ENCODE measurements around the gene CASKIN2. TPM values are rescaled to one million over a fixed set of nuclear protein-coding genes. Genes with fewer than 3 reads are reported as not detected.
A peak's percentile ranks its signal among the peaks of the same experiment; 100 is the strongest.
"Not testable (repeated sequence)": the region's sequence is repeated elsewhere in the genome, so short reads cannot be mapped to it uniquely, and the experiment has no call there.

Gene CASKIN2
- total and polyA plus RNA-seq, 4 donors, result 4.0 to 63.4 (median 35.2) TPM

GRCh38 chr17:75524970-75525805 lies 9.9 kb upstream of the CASKIN2 start, which contains the start of gene LLGL2:
TSS of gene LLGL2 (plus strand) at chr17:75525697. CDS start at chr17:75543427, 17,730 bp downstream.
- Histone ChIP-seq H3K4me3 (ENCODE audit: low read length in 2 of 2) (peak within 1 kb of the TSS; percentile 56 to 57), H3K27me3 (ENCODE audit: control insufficient read depth in 1 of 2, insufficient read depth in 2 of 2, low read length in 1 of 2) (no peaks in the 10 kb centered on the region), H3K36me3 (ENCODE audit: control insufficient read depth in 1 of 2, insufficient read depth in 2 of 2, low read length in 1 of 2) (no peaks in the 10 kb centered on the region), H3K27ac (ENCODE audit: low read depth in 1 of 2, low read length in 2 of 2) (no peak within 1 kb of the TSS), H3K4me1 (ENCODE audit: control insufficient read depth in 1 of 2, insufficient read depth in 2 of 2, low read length in 2 of 2) (no peaks in the 10 kb centered on the region), H3K9me3 (ENCODE audit: control insufficient read depth, low read length) (no peaks in the 10 kb centered on the region)
- ATAC-seq (ENCODE audit: low FRiP score) (peak; percentile 86), DNase-seq (peak; percentile 79 to 88)
- intact Hi-C loops (cut with DNase I), result no loop called here
- 1% methylated on average over 78 to 108 of the region's 108 CpGs for WGBS, 2 donors

GRCh38 chr17:75524269-75524969 lies 9.1 kb upstream of the CASKIN2 start:
- no peaks in the 10 kb centered on the region for H3K27me3 ChIP-seq (ENCODE audit: control insufficient read depth in 1 of 2, insufficient read depth in 2 of 2, low read length in 1 of 2)
- no peak for ATAC-seq (ENCODE audit: low FRiP score)
- no peak overlapping the region for H3K27ac ChIP-seq (ENCODE audit: low read depth in 1 of 2, low read length in 2 of 2)
- intact Hi-C loops (cut with DNase I), result no loop called here
- H3K4me1 ChIP-seq (ENCODE audit: control insufficient read depth in 1 of 2, insufficient read depth in 2 of 2, low read length in 2 of 2), result no peaks in the 10 kb centered on the region
- DNase-seq, result no peak
- H3K9me3 ChIP-seq (ENCODE audit: control insufficient read depth, low read length), result no peaks in the 10 kb centered on the region
- H3K36me3 ChIP-seq (ENCODE audit: control insufficient read depth in 1 of 2, insufficient read depth in 2 of 2, low read length in 1 of 2), result no peaks in the 10 kb centered on the region
- H3K4me3 ChIP-seq (ENCODE audit: low read length in 2 of 2), result peak overlapping the region in 1 of 2 donors; percentile 56
- WGBS, 2 donors, result 22 to 24% methylated on average over 23 to 24 of the region's 24 CpGs

- no peaks in the 10 kb centered on the region for H3K36me3 ChIP-seq (ENCODE audit: control insufficient read depth in 1 of 2, insufficient read depth in 2 of 2, low read length in 1 of 2)
- no peak overlapping the region for H3K27ac ChIP-seq (ENCODE audit: low read depth in 1 of 2, low read length in 2 of 2)
- H3K27me3 ChIP-seq (ENCODE audit: control insufficient read depth in 1 of 2, insufficient read depth in 2 of 2, low read length in 1 of 2), result no peaks in the 10 kb centered on the region
- DNase-seq (no peak), ATAC-seq (ENCODE audit: low FRiP score) (no peak)
- H3K4me3 ChIP-seq (ENCODE audit: low read length in 2 of 2), result no peak overlapping the region
- no peaks in the 10 kb centered on the region for H3K4me1 ChIP-seq (ENCODE audit: control insufficient read depth in 1 of 2, insufficient read depth in 2 of 2, low read length in 2 of 2)
- no peaks in the 10 kb centered on the region for H3K9me3 ChIP-seq (ENCODE audit: control insufficient read depth, low read length)
- 90 to 91% methylated on average over 7 of the region's 7 CpGs for WGBS, 2 donors
- intact Hi-C loops (cut with DNase I), result no loop called here
These were observed 8.3 kb upstream of the CASKIN2 start for GRCh38 chr17:75523647-75524046.

GRCh38 chr17:75521951-75522727 lies 6.8 kb upstream of the CASKIN2 start:
- Histone ChIP-seq H3K9me3 (ENCODE audit: control insufficient read depth, low read length) (no peaks in the 10 kb centered on the region), H3K4me3 (ENCODE audit: low read length in 2 of 2) (no peak overlapping the region), H3K27ac (ENCODE audit: low read depth in 1 of 2, low read length in 2 of 2) (no peak overlapping the region), H3K36me3 (ENCODE audit: control insufficient read depth in 1 of 2, insufficient read depth in 2 of 2, low read length in 1 of 2) (no peaks in the 10 kb centered on the region), H3K4me1 (ENCODE audit: control insufficient read depth in 1 of 2, insufficient read depth in 2 of 2, low read length in 2 of 2) (no peaks in the 10 kb centered on the region), H3K27me3 (ENCODE audit: control insufficient read depth in 1 of 2, insufficient read depth in 2 of 2, low read length in 1 of 2) (no peaks in the 10 kb centered on the region)
- DNase-seq (no peak), ATAC-seq (ENCODE audit: low FRiP score) (no peak)
- WGBS, 2 donors, result 92 to 95% methylated on average over 33 of the region's 33 CpGs
- intact Hi-C loops (cut with DNase I), result no loop called here

GRCh38 chr17:75521290-75521689 lies 6.0 kb upstream of the CASKIN2 start:
- intact Hi-C loops (cut with DNase I), result no loop called here
- no peaks in the 10 kb centered on the region for H3K27me3 ChIP-seq (ENCODE audit: control insufficient read depth in 1 of 2, insufficient read depth in 2 of 2, low read length in 1 of 2)
- no peaks in the 10 kb centered on the region for H3K9me3 ChIP-seq (ENCODE audit: control insufficient read depth, low read length)
- H3K4me3 ChIP-seq (ENCODE audit: low read length in 2 of 2), result no peak overlapping the region
- H3K27ac ChIP-seq (ENCODE audit: low read depth in 1 of 2, low read length in 2 of 2), result no peak overlapping the region
- ATAC-seq (ENCODE audit: low FRiP score) (no peak), DNase-seq (no peak)
- no peaks in the 10 kb centered on the region for H3K36me3 ChIP-seq (ENCODE audit: control insufficient read depth in 1 of 2, insufficient read depth in 2 of 2, low read length in 1 of 2)
- 90 to 92% methylated on average over 8 of the region's 8 CpGs for WGBS, 2 donors
- H3K4me1 ChIP-seq (ENCODE audit: control insufficient read depth in 1 of 2, insufficient read depth in 2 of 2, low read length in 2 of 2), result no peaks in the 10 kb centered on the region

GRCh38 chr17:75520413-75520812 lies 5.1 kb upstream of the CASKIN2 start:
- H3K9me3 ChIP-seq (ENCODE audit: control insufficient read depth, low read length); H3K36me3 ChIP-seq (ENCODE audit: control insufficient read depth in 1 of 2, insufficient read depth in 2 of 2, low read length in 1 of 2); H3K4me1 ChIP-seq (ENCODE audit: control insufficient read depth in 1 of 2, insufficient read depth in 2 of 2, low read length in 2 of 2); H3K27me3 ChIP-seq (ENCODE audit: control insufficient read depth in 1 of 2, insufficient read depth in 2 of 2, low read length in 1 of 2); H3K4me3 ChIP-seq (ENCODE audit: low read length in 2 of 2); H3K27ac ChIP-seq (ENCODE audit: low read depth in 1 of 2, low read length in 2 of 2); ATAC-seq (ENCODE audit: low FRiP score); intact Hi-C loops (cut with DNase I); DNase-seq: not testable (repeated sequence)
- 91% methylated on average over 8 of the region's 8 CpGs for WGBS, 2 donors

- Histone ChIP-seq H3K9me3 (ENCODE audit: control insufficient read depth, low read length) (no peaks in the 10 kb centered on the region), H3K27ac (ENCODE audit: low read depth in 1 of 2, low read length in 2 of 2) (no peak overlapping the region), H3K36me3 (ENCODE audit: control insufficient read depth in 1 of 2, insufficient read depth in 2 of 2, low read length in 1 of 2) (no peaks in the 10 kb centered on the region), H3K4me1 (ENCODE audit: control insufficient read depth in 1 of 2, insufficient read depth in 2 of 2, low read length in 2 of 2) (no peaks in the 10 kb centered on the region), H3K27me3 (ENCODE audit: control insufficient read depth in 1 of 2, insufficient read depth in 2 of 2, low read length in 1 of 2) (no peaks in the 10 kb centered on the region), H3K4me3 (ENCODE audit: low read length in 2 of 2) (no peak overlapping the region)
- WGBS, 2 donors, result 94 to 95% methylated on average over 9 of the region's 9 CpGs
- DNase-seq, result no peak
- no peak for ATAC-seq (ENCODE audit: low FRiP score)
- intact Hi-C loops (cut with DNase I), result loop anchor here (5.0 to 10.0 kb wide), 3 partner anchors 68 to 358 kb away; partner anchors contain the start of genes MYO15B (in 1 of the 2) and TRIM47 (in 1 of the 2)
These were observed 3.7 kb upstream of the CASKIN2 start for GRCh38 chr17:75518983-75519537.

- 91 to 94% methylated on average over 3 of the region's 3 CpGs for WGBS, 2 donors
- Histone ChIP-seq H3K4me3 (ENCODE audit: low read length in 2 of 2) (no peak overlapping the region), H3K36me3 (ENCODE audit: control insufficient read depth in 1 of 2, insufficient read depth in 2 of 2, low read length in 1 of 2) (no peaks in the 10 kb centered on the region), H3K27ac (ENCODE audit: low read depth in 1 of 2, low read length in 2 of 2) (no peak overlapping the region), H3K27me3 (ENCODE audit: control insufficient read depth in 1 of 2, insufficient read depth in 2 of 2, low read length in 1 of 2) (no peaks in the 10 kb centered on the region), H3K9me3 (ENCODE audit: control insufficient read depth, low read length) (no peaks in the 10 kb centered on the region), H3K4me1 (ENCODE audit: control insufficient read depth in 1 of 2, insufficient read depth in 2 of 2, low read length in 2 of 2) (peaks cover 0 to 2% of the 10 kb centered on the region in 2 donors)
- ATAC-seq (ENCODE audit: low FRiP score), result no peak
- intact Hi-C loops (cut with DNase I), result loop anchor here (5.0 to 10.0 kb wide), 3 partner anchors 69 to 359 kb away; partner anchors contain the start of genes MYO15B (in 1 of the 2) and TRIM47 (in 1 of the 2)
- DNase-seq, result no peak
These were observed 2.9 kb upstream of the CASKIN2 start for GRCh38 chr17:75518201-75518600.

All from aorta (tissue), 5 donors.